ENCODE data around the gene RASSF8.

Gene RASSF8

GRCh38 chr12:26011099-26011498 lies 52.6 kb downstream of the RASSF8 start:
- H3K4me3 ChIP-seq (ENCODE audit: low read length), result no peak overlapping the region
- DNase-seq (ENCODE audit: low read depth), result peak; percentile 96
- TF ChIP-seq CTCF (conservative IDR thresholded peaks at IDR 0.05; ENCODE audit: low read length), result no peak

- H3K4me3 ChIP-seq (ENCODE audit: low read length), result no peak overlapping the region
- no peak for TF ChIP-seq CTCF (conservative IDR thresholded peaks at IDR 0.05; ENCODE audit: low read length)
- no peak for DNase-seq (ENCODE audit: low read depth)
Observed at GRCh38 chr12:26014085-26014484, 55.6 kb downstream of the RASSF8 start.

DNA sequence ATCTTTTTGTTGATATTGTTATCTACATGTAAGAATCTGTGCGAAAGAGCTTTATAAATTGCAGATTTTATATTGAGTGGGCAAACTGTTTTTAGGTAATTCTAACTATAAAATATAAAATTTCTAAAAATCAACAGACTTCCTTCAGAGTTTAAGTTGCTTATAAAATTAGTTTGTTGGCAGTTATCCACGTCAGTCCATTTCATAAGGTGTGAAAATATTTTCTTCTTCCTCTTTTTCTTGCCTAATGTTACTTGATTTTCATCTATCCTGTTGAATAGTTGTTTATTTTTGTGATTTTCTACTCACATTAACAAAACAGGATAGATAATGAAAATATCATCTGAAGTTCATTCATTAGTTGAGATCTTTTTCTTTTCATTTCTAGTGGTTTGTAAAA lies 58.0 kb downstream of the RASSF8 start:
- no peak for TF ChIP-seq CTCF (conservative IDR thresholded peaks at IDR 0.05; ENCODE audit: low read length)
- no peak for DNase-seq (ENCODE audit: low read depth)
- H3K4me3 ChIP-seq (ENCODE audit: low read length), result no peak overlapping the region

DNA sequence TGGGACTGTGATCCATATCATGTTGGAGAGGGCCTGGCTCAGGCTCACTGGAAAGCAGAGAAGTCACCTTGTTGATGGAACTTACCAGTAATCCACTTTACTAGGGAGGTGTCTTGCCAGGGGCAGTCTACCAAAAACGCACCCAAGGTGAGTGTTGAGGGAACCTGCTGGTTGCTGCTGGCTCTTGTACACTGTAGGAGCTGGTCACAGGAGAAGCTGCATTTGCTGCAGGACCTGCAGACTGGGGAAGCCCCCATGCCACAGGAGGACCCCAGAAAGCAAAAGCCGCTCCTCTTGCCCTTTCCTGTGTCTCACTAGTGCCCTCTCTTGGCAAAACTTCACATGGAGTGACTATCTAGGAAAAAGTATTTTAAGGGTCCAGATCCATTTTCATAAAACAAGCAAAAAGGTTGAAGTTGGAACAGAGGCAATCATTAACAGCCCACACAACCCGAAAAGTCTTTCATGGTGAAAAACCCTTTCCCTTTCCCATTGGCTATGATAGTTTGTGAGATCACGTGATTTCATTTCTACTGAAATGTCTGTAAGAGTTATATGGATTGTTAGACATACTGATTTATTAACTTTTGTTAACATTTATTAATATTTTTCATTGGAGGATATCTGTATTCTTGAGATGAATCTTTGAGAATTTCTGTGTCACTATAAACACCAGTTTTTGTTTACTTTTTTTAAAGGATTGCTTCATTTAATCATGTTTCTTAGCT lies 59.2 kb downstream of the RASSF8 start:
- no peak overlapping the region for H3K4me3 ChIP-seq (ENCODE audit: low read length)
- peak; percentile 63 for TF ChIP-seq CTCF (conservative IDR thresholded peaks at IDR 0.05; ENCODE audit: low read length)
- DNase-seq (ENCODE audit: low read depth), result no peak

DNA sequence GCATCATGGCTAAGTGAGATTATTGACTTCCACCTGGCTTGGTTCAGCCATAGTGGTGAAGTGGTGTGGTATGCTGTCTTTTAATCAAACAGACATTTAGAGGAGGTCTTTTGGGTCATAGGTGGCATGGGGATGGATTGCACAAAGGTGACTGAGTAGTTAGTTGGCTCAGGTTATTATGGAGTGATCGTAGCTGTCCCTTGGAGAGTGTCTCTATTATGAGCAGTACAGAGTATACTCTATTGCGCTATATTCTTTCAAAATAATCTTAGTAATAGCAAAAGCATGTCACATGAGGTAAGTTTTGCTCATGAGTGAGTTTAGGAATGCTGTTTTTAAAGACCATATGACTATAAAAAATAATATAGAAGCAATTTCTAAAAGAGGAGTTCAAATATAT lies 60.4 kb downstream of the RASSF8 start:
- peak; percentile 37 for DNase-seq (ENCODE audit: low read depth)
- TF ChIP-seq CTCF (conservative IDR thresholded peaks at IDR 0.05; ENCODE audit: low read length), result no peak
- H3K4me3 ChIP-seq (ENCODE audit: low read length), result no peak overlapping the region

GRCh38 chr12:26021534-26021933 lies 63.1 kb downstream of the RASSF8 start:
- DNase-seq (ENCODE audit: low read depth), result no peak
- H3K4me3 ChIP-seq (ENCODE audit: low read length), result no peak overlapping the region
- TF ChIP-seq CTCF (conservative IDR thresholded peaks at IDR 0.05; ENCODE audit: low read length), result no peak

GRCh38 chr12:26022043-26022442 lies 63.6 kb downstream of the RASSF8 start:
- no peak overlapping the region for H3K4me3 ChIP-seq (ENCODE audit: low read length)
- no peak for TF ChIP-seq CTCF (conservative IDR thresholded peaks at IDR 0.05; ENCODE audit: low read length)
- DNase-seq (ENCODE audit: low read depth), result no peak
